Transverse colon (tissue), 4 donors: ENCODE measurements around the gene JAKMIP1. TPM values are rescaled to one million over a fixed set of nuclear protein-coding genes. Genes with fewer than 3 reads are reported as not detected.

ENCODE experiments used
- DNase-seq: peaks from one replicate; pipeline ENCODE4 v3.0.0-alpha.2; 2019
- H3K27ac ChIP-seq, 4 donors: fragments of 200-600 bp; sonication (generic); 2 replicates each; pipeline ENCODE4 v1.5.1; 2016 to 2018; ENCODE audit warnings: inconsistent platforms in 4 of 4
- H3K27me3 ChIP-seq: fragments of 200-600 bp; sonication (generic); 2 replicates; pipeline ENCODE4 v1.5.1; 2017; ENCODE audit warnings: inconsistent platforms
- H3K36me3 ChIP-seq, 4 donors: fragments of 200-600 bp; sonication (generic); 2 replicates each; pipeline ENCODE4 v1.5.1; 2017 to 2019; ENCODE audit warnings: inconsistent platforms in 4 of 4
- H3K4me1 ChIP-seq, 4 donors: fragments of 200-600 bp; sonication (generic); 2 replicates each; pipeline ENCODE4 v1.5.1; 2017 to 2020; ENCODE audit warnings: inconsistent platforms in 4 of 4
- H3K4me3 ChIP-seq, 4 donors: fragments of 200-600 bp; sonication (generic); 1 replicate in 1 of 4; 2 replicates in 3 of 4; pipeline versions ENCODE4 v1.5.1 to v1.6.1; 2017 to 2019; ENCODE audit warnings: inconsistent platforms in 4 of 4
- H3K9me3 ChIP-seq, 2 donors: fragments of 200-600 bp; sonication (generic); 2 replicates each; pipeline ENCODE4 v1.5.1; 2017 to 2019; ENCODE audit warnings: inconsistent platforms in 2 of 2
- EP300 ChIP-seq: sonication (generic); formaldehyde crosslinking; IDR thresholded peaks from one replicate; pipeline ENCODE4 v1.6.1; 2017; ENCODE audit warnings: antibody characterized with exemption, low read depth
- POLR2A ChIP-seq: fragments of 450-650 bp; IDR thresholded peaks from one replicate; pipeline ENCODE4 v1.6.1; 2016; ENCODE audit warnings: antibody characterized with exemption, mild to moderate bottlenecking, moderate library complexity
- POLR2AphosphoS5 ChIP-seq, 3 donors: sonication (generic); formaldehyde crosslinking; IDR thresholded peaks; one replicate each; pipeline ENCODE4 v1.6.1; 2016; ENCODE audit warnings: antibody characterized with exemption in 3 of 3
- WGBS, 2 donors: methylation state at CpG; one replicate each; pipeline ENCODE4 v1.1.5; 2018; ENCODE audit warnings: low coverage in 1 of 2; 5-methylcytosine and 5-hydroxymethylcytosine counted together
- in situ Hi-C, 4 donors: fragments of 200-750 bp; cut with MboI; loops; one replicate each; pipeline versions ENCODE4 v1.15.0 to v1.15.1; 2017; ENCODE audit warnings: low sequenced_read_pairs in 3 of 4, low pct_ligation_motif_present in 1 of 4, low pct_unique_long_range_greater_than_20kb in 1 of 4
- intact Hi-C: fragments of 100-400 bp; cut with DNase I; formaldehyde crosslinking; loops from one replicate; pipeline ENCODE4 v1.15.1; 2023; ENCODE audit warnings: low total_unique reads
- total RNA-seq, 4 donors: library from RNA; depleted of rRNA; stranded (reverse); fragments of >200 nt; gene quantifications; one replicate each; pipeline ENCODE4 v1.1.0, GENCODE V29; 2016
- TF ChIP-seq, protein P1 (sequence below), 5 experiments: fragments of 200-600 bp in 3 of 5; fragments of 450-650 bp in 2 of 5; sonication (generic) in 3 of 5; IDR thresholded peaks; 1 replicate in 2 of 5; 2 replicates in 3 of 5; pipeline ENCODE4 v1.5.1; 2016 to 2017; ENCODE audit warnings: antibody characterized with exemption in 5 of 5, inconsistent platforms in 3 of 5, mild to moderate bottlenecking in 2 of 5, moderate library complexity in 1 of 5

The JAKMIP1 gene
- total RNA-seq, 4 donors from 2014 or later = 1.2 to 1.7 TPM; not detected in 2

DNA sequence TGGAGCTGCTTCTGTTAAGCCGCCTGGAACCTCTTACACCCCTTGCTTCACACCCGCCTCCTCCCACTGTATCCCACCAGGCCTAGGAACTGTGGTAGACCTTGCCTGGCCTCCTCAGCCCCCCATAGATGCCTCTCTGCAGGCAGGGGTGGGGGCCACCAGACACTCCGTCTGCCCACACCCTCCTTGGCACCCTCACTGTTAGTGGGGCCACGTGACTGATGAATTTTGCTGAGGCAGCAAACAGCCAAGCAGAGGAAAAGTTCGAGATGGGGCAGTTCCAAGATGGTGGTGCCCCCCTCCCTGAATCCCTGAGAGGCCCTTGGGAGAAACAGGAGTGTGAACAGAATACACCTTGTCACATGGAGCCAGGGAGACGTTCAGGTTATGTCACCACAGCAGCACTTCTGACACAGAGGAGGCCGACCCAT is 141.0 kb downstream of the JAKMIP1 start:
- H3K27ac ChIP-seq = no peak overlapping the region
- no peak for DNase-seq
- H3K4me1 ChIP-seq = no peaks in the 10 kb centered on the region
- H3K9me3 ChIP-seq = peaks cover 28% of the 10 kb centered on the region in 2 donors
- no peaks in the 10 kb centered on the region for H3K36me3 ChIP-seq
- 86% methylated on average over 7 of the region's 7 CpGs; no CpG with 5 or more reads in 1 of the 2 donors for WGBS, 2 donors
- H3K4me3 ChIP-seq = no peak overlapping the region
- in situ Hi-C loops = no loop called here
- no peaks in the 10 kb centered on the region for H3K27me3 ChIP-seq
- intact Hi-C loops = no loop called here
- TF ChIP-seq, protein P1, sequence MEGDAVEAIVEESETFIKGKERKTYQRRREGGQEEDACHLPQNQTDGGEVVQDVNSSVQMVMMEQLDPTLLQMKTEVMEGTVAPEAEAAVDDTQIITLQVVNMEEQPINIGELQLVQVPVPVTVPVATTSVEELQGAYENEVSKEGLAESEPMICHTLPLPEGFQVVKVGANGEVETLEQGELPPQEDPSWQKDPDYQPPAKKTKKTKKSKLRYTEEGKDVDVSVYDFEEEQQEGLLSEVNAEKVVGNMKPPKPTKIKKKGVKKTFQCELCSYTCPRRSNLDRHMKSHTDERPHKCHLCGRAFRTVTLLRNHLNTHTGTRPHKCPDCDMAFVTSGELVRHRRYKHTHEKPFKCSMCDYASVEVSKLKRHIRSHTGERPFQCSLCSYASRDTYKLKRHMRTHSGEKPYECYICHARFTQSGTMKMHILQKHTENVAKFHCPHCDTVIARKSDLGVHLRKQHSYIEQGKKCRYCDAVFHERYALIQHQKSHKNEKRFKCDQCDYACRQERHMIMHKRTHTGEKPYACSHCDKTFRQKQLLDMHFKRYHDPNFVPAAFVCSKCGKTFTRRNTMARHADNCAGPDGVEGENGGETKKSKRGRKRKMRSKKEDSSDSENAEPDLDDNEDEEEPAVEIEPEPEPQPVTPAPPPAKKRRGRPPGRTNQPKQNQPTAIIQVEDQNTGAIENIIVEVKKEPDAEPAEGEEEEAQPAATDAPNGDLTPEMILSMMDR (IDR thresholded peaks at IDR 0.05) = no peak
- TF ChIP-seq EP300 (no peak), POLR2A (no peak), POLR2AphosphoS5 (IDR thresholded peaks at IDR 0.05) (no peak)

DNA sequence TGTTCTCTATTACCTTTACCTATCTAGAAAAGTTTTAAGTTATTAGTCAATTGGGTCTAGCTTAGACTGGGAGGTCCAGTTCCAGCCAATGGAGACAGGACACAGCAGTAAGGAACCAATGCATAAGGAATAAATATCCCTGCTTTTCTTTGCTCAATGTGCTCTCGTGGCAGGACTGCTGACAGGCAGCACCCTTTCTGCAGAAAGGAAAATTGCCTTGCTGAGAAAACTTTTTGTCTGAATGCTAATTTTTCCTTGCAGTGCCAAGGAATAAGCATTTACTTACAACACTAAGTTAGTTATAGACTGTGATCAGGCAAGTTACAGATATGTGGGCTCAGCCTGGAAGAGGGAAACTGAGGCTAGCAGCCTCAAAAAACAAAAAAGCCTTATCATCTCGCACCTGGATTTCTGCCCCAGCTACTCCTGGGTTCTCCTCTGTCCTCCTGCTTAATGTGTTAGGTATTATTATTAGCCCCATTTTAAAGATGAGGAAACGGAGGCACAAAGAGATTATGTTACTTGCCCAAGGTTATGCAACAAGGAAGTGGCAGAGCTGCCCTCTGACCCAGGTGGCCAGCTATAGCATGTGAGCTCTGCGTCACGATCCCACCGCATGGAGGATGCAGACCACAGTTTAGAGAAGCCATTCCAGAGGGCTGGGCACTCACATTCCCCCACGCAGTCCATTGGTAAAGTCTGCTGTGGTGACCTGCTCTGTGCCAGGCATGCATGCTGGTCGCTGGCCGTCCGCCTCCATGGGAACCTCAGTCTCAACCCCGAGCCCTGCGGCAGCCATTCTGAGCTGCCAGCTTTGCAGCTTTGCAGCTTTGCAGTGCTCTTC is 141.6 kb downstream of the JAKMIP1 start:
- H3K36me3 ChIP-seq = no peaks in the 10 kb centered on the region
- no peaks in the 10 kb centered on the region for H3K4me1 ChIP-seq
- intact Hi-C loops = no loop called here
- no peak for DNase-seq
- no peak for TF ChIP-seq POLR2A
- TF ChIP-seq POLR2AphosphoS5 (IDR thresholded peaks at IDR 0.05) = no peak
- TF ChIP-seq, protein P1 (IDR thresholded peaks at IDR 0.05) = no peak
- no peak for TF ChIP-seq EP300
- H3K9me3 ChIP-seq = peaks cover 28% of the 10 kb centered on the region in 2 donors
- 80 to 94% methylated on average over 2 to 12 of the region's 12 CpGs for WGBS, 2 donors
- no peaks in the 10 kb centered on the region for H3K27me3 ChIP-seq
- no peak overlapping the region for H3K4me3 ChIP-seq
- no peak overlapping the region for H3K27ac ChIP-seq
- in situ Hi-C loops = no loop called here

DNA sequence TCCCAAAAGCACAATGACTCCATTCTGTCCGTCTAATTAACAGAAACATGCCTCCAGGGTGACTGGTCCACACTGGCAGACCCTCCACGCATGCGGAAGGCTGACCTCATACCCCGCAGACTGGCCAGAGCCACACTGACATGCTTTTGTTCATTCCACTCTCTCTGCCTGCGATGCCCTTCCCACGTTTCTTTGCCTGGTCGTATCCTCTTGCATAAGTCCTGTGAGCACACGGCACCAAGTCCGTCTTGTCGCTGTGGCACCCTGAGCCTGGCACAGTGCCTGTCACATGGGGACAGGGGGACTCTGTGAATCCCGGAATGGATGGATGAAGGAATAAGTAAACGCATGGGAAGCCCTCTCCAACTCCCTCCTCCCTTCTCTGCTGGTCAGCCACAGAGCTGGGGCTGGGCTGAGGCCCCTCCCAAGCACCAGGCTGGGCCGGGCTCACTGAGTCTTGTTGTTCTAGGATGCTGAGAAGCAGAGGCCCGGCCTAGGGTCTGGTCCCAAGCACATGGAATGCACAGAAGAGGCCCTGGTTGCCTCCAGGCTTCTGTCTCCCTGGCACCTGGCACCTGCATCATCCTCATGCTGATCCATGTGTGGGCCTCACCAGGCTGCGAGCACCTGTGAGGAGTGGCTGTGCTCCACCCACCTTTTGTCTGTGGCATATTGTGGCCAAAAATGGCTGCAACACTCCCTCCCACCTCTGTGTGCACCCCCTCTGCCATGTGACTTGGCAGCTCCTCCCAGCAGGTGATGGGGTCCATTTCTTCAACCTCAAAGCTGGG is 143.2 kb downstream of the JAKMIP1 start:
- in situ Hi-C loops (no loop called here), intact Hi-C loops (no loop called here)
- TF ChIP-seq POLR2AphosphoS5 (IDR thresholded peaks at IDR 0.05) = no peak
- TF ChIP-seq EP300 = no peak
- no peak for TF ChIP-seq POLR2A
- TF ChIP-seq, protein P1 (IDR thresholded peaks at IDR 0.05) = no peak
- Histone ChIP-seq H3K4me3 (no peak overlapping the region), H3K9me3 (peaks cover 28% of the 10 kb centered on the region in 2 donors), H3K4me1 (no peaks in the 10 kb centered on the region), H3K27ac (no peak overlapping the region), H3K36me3 (no peaks in the 10 kb centered on the region), H3K27me3 (no peaks in the 10 kb centered on the region)
- 75 to 91% methylated on average over 2 to 15 of the region's 15 CpGs for WGBS, 2 donors
- no peak for DNase-seq

DNA sequence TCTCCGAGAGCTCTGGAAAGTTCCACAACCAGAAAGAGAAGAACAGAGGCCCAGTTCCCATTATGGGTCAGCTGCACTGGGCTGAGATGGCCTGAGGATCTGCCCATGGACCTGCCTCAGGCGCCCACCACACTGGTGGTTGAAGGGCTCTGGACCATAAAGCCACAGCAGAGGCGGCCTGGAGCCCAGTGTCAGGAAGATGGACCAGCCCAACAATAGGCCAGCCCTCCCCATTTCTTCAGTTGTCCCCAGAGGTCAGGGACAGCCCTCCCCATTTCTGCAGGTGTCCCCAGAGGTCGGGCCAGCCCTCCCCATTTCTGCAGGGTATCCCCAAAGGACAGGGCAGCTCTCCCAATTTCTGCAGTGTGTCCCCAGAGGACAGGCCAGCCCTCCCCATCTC is 144.9 kb downstream of the JAKMIP1 start:
- 58 to 70% methylated on average over 2 to 4 of the region's 4 CpGs for WGBS, 2 donors
- H3K4me1 ChIP-seq = no peaks in the 10 kb centered on the region

More for the DNA sequence above, 144.9 kb downstream of the JAKMIP1 start:
- peaks cover 20 to 28% of the 10 kb centered on the region in 2 donors for H3K9me3 ChIP-seq
- intact Hi-C loops = no loop called here
- no peak overlapping the region for H3K27ac ChIP-seq
- DNase-seq = no peak
- H3K27me3 ChIP-seq = no peaks in the 10 kb centered on the region
- TF ChIP-seq POLR2AphosphoS5 (IDR thresholded peaks at IDR 0.05) = no peak
- no peak for TF ChIP-seq POLR2A
- TF ChIP-seq, protein P1 (IDR thresholded peaks at IDR 0.05) = no peak
- no peaks in the 10 kb centered on the region for H3K36me3 ChIP-seq
- in situ Hi-C loops = no loop called here
- no peak overlapping the region for H3K4me3 ChIP-seq
